ENCODE results near the gene KCNJ1. TPM values are rescaled to one million over a fixed set of nuclear protein-coding genes. Genes with fewer than 3 reads are reported as not detected.

KCNJ1 gene
- total and polyA plus RNA-seq, 12 donors = 0.01 to 0.29 (median 0.13) TPM; not detected in 7

DNA sequence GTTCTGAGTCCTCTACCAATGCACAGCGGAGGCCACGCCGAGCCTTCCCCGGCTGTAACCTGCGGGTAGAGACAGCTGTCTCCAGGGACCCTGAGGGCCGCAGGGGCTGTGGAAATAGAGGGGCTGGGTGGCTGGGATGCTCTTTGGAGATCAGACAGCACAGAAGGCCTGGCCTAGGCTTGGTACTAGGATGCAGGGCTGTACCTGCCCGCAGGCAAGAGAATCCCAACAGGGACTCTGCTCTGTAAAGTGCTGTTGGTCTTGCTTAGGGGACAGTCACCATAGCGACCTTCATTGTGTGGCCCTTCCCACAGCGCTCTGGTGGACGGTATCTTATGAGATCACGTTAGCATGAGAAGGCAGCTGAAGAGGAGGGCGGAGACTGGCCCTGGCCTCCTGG, 12.7 kb upstream of the KCNJ1 start:
- TF ChIP-seq CTCF (IDR thresholded peaks at IDR 0.05) = no peak
- no peak overlapping the region for H3K27ac ChIP-seq
- H3K4me1 ChIP-seq = peaks cover 0 to 2% (median 0%) of the 10 kb centered on the region in 9 donors
- DNase-seq (no peak), ATAC-seq (no peak)
- H3K9me3 ChIP-seq = no peaks in the 10 kb centered on the region
- no peak overlapping the region for H3K4me3 ChIP-seq
- H3K27me3 ChIP-seq = peaks cover 0 to 28% (median 10%) of the 10 kb centered on the region in 7 donors
- H3K36me3 ChIP-seq = no peaks in the 10 kb centered on the region
- 86 to 90% methylated on average over 12 of the region's 12 CpGs for WGBS, 2 donors
- intact Hi-C loops (cut with DNase I) = loop anchor here in 3 of 10 donors (5.0 to 10.0 kb wide), 3 partner anchors 77 to 1173 kb away; no protein-coding TSS in a partner anchor

- H3K9me3 ChIP-seq = no peaks in the 10 kb centered on the region
- H3K4me3 ChIP-seq = no peak overlapping the region
- ATAC-seq (no peak), DNase-seq (no peak)
- H3K4me1 ChIP-seq = no peaks in the 10 kb centered on the region
- H3K27me3 ChIP-seq = peaks cover 0 to 28% (median 10%) of the 10 kb centered on the region in 7 donors
- intact Hi-C loops (cut with DNase I) = no loop called here
- H3K27ac ChIP-seq = no peak overlapping the region
- no peak for TF ChIP-seq CTCF (IDR thresholded peaks at IDR 0.05)
- H3K36me3 ChIP-seq = no peaks in the 10 kb centered on the region
- WGBS, 2 donors = 88 to 93% methylated on average over 2 of the region's 2 CpGs
Observed at GRCh38 chr11:128878455-128878854, 11.4 kb upstream of the KCNJ1 start.

- no peak overlapping the region for H3K27ac ChIP-seq
- TF ChIP-seq CTCF (IDR thresholded peaks at IDR 0.05) = no peak
- DNase-seq (no peak), ATAC-seq (no peak)
- peaks cover 0 to 22% (median 6%) of the 10 kb centered on the region in 7 donors for H3K27me3 ChIP-seq
- no peaks in the 10 kb centered on the region for H3K4me1 ChIP-seq
- no peaks in the 10 kb centered on the region for H3K36me3 ChIP-seq
- no peak overlapping the region for H3K4me3 ChIP-seq
- WGBS, 2 donors = 85 to 89% methylated on average over 5 of the region's 5 CpGs
- no peaks in the 10 kb centered on the region for H3K9me3 ChIP-seq
- intact Hi-C loops (cut with DNase I) = no loop called here
Observed at GRCh38 chr11:128877726-128878125, 10.6 kb upstream of the KCNJ1 start.

- TF ChIP-seq CTCF (IDR thresholded peaks at IDR 0.05) = no peak
- Histone ChIP-seq H3K27me3 (peaks cover 0 to 20% (median 5%) of the 10 kb centered on the region in 7 donors), H3K36me3 (no peaks in the 10 kb centered on the region), H3K4me1 (no peaks in the 10 kb centered on the region), H3K9me3 (no peaks in the 10 kb centered on the region), H3K4me3 (no peak overlapping the region), H3K27ac (no peak overlapping the region)
- ATAC-seq = no peak
- 86 to 88% methylated on average over 22 of the region's 22 CpGs for WGBS, 2 donors
- intact Hi-C loops (cut with DNase I) = no loop called here
- DNase-seq = no peak
Observed at GRCh38 chr11:128876133-128876650, 9.1 kb upstream of the KCNJ1 start.

All from heart right ventricle (tissue), 16 donors.